Ovary (tissue), 3 donors: ENCODE results near the gene NEUROD6.

ENCODE experiments used
- CTCF ChIP-seq, 3 donors: fragments of 450-650 bp in 2 of 3; fragments of 200-600 bp in 1 of 3; IDR thresholded peaks; one replicate each; pipeline versions ENCODE4 v1.5.1 to v1.8.0; 2016 to 2022; ENCODE audit warnings: antibody characterized with exemption in 3 of 3, mild to moderate bottlenecking in 1 of 3
- EP300 ChIP-seq: sonication (generic); formaldehyde crosslinking; IDR thresholded peaks from one replicate; pipeline ENCODE4 v1.6.1; 2017; ENCODE audit warnings: antibody characterized with exemption
- POLR2A ChIP-seq: fragments of 450-650 bp; IDR thresholded peaks from one replicate; pipeline ENCODE4 v1.6.1; 2017; ENCODE audit warnings: antibody characterized with exemption, mild to moderate bottlenecking, moderate library complexity
- donor health status: DM: no; HTN: no; CAD: no.

GRCh38 chr7:31368620-31369019 is 28.1 kb upstream of the NEUROD6 start:
- TF ChIP-seq POLR2A (no peak), CTCF (IDR thresholded peaks at IDR 0.05) (no peak), EP300 (no peak)
